KMS-11 (cell line): ENCODE results near the gene PTTG1IP2.

Experiments used
- H2AFZ ChIP-seq: fragments of 200-600 bp; sonication (generic); 2 replicates; pipeline ENCODE4 v1.6.1; 2016; ENCODE audit warnings: antibody characterized with exemption, mixed run types, low read depth
- H3K27ac ChIP-seq: fragments of 200-600 bp; sonication (generic); 2 replicates; pipeline ENCODE4 v1.6.1; 2016; ENCODE audit warnings: mild to moderate bottlenecking, mixed run types
- H3K27me3 ChIP-seq: fragments of 200-600 bp; sonication (generic); 2 replicates; pipeline ENCODE4 v1.6.1; 2017; ENCODE audit warnings: mild to moderate bottlenecking, low read depth, mixed run types, moderate library complexity; ENCODE audit not compliant: insufficient read depth
- H3K36me3 ChIP-seq: fragments of 200-600 bp; sonication (generic); 2 replicates; pipeline ENCODE4 v1.6.1; 2017; ENCODE audit warnings: mild to moderate bottlenecking, mixed run types; ENCODE audit not compliant: insufficient read depth
- H3K4me1 ChIP-seq: fragments of 200-600 bp; sonication (generic); 2 replicates; pipeline ENCODE4 v1.6.1; 2016; ENCODE audit warnings: mild to moderate bottlenecking, low read depth, mixed run types; ENCODE audit not compliant: poor library complexity, severe bottlenecking
- H3K4me2 ChIP-seq: fragments of 200-600 bp; sonication (generic); 2 replicates; pipeline ENCODE4 v1.7.0; 2016; ENCODE audit warnings: mild to moderate bottlenecking, mixed run types
- H3K4me3 ChIP-seq: fragments of 200-600 bp; sonication (generic); IDR thresholded peaks from 2 replicates; pipeline ENCODE4 v1.6.1; 2017; ENCODE audit warnings: low read depth, low read length, mixed read lengths; ENCODE audit not compliant: insufficient read depth
- H3K79me2 ChIP-seq: fragments of 200-600 bp; sonication (generic); 2 replicates; pipeline ENCODE4 v1.6.1; 2016; ENCODE audit warnings: low read depth, mixed run types; ENCODE audit not compliant: insufficient read depth
- H3K9ac ChIP-seq: fragments of 200-600 bp; sonication (generic); 2 replicates; pipeline ENCODE4 v1.6.1; 2016; ENCODE audit warnings: mild to moderate bottlenecking, mixed run types
- H4K20me1 ChIP-seq: fragments of 200-600 bp; sonication (generic); 2 replicates; pipeline ENCODE4 v1.6.1; 2016; ENCODE audit warnings: mild to moderate bottlenecking, mixed run types; ENCODE audit not compliant: insufficient read depth
- CTCF ChIP-seq: fragments of 200-600 bp; sonication (generic); conservative IDR thresholded peaks from 2 replicates; pipeline ENCODE4 v1.6.1; 2017; ENCODE audit warnings: low read depth, mild to moderate bottlenecking, antibody characterized with exemption, low read length, moderate library complexity, mixed read lengths

PTTG1IP2 gene

DNA sequence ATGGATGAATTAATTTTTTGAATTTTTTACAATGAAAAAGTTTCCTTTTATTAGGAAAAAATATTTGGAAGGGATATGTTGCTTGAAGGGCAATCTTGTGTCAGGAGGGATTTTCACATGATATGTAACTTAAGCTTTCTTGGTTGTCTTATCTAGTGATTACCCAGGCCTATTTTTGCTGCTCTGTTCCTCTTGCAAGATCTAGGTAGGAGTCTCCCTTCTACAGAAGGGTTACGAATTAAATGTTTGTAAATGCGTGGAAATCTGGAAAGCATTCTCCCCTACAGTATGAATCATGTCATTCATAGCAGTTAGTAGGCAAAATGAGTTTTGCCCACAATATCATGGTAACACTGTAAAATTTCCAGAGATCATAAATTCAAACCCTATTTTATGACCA lies 69.0 kb downstream of the PTTG1IP2 start:
- Histone ChIP-seq H3K9ac (no peak overlapping the region), H3K4me1 (peaks cover 5% of the 10 kb centered on the region), H3K4me3 (no peak overlapping the region), H3K79me2 (no peaks in the 10 kb centered on the region), H3K27me3 (no peaks in the 10 kb centered on the region), H3K27ac (no peak overlapping the region), H3K4me2 (no peak overlapping the region), H2AFZ (no peak overlapping the region), H3K36me3 (no peaks in the 10 kb centered on the region), H4K20me1 (no peaks in the 10 kb centered on the region)
- no peak for TF ChIP-seq CTCF

GRCh38 chr7:90540406-90540805 lies 71.0 kb downstream of the PTTG1IP2 start:
- no peaks in the 10 kb centered on the region for H3K4me1 ChIP-seq
- H3K4me2 ChIP-seq, result no peak overlapping the region
- no peak overlapping the region for H3K27ac ChIP-seq
- H3K36me3 ChIP-seq, result no peaks in the 10 kb centered on the region
- H3K9ac ChIP-seq, result no peak overlapping the region
- no peaks in the 10 kb centered on the region for H4K20me1 ChIP-seq
- no peak overlapping the region for H3K4me3 ChIP-seq
- no peak for TF ChIP-seq CTCF
- no peak overlapping the region for H2AFZ ChIP-seq
- no peaks in the 10 kb centered on the region for H3K79me2 ChIP-seq
- H3K27me3 ChIP-seq, result no peaks in the 10 kb centered on the region

- H4K20me1 ChIP-seq, result no peaks in the 10 kb centered on the region
- H3K36me3 ChIP-seq, result no peaks in the 10 kb centered on the region
- no peaks in the 10 kb centered on the region for H3K4me1 ChIP-seq
- H3K27ac ChIP-seq, result no peak overlapping the region
- H3K79me2 ChIP-seq, result no peaks in the 10 kb centered on the region
- H2AFZ ChIP-seq, result no peak overlapping the region
- no peak overlapping the region for H3K9ac ChIP-seq
- H3K4me2 ChIP-seq, result no peak overlapping the region
- H3K27me3 ChIP-seq, result no peaks in the 10 kb centered on the region
- no peak for TF ChIP-seq CTCF
- H3K4me3 ChIP-seq, result no peak overlapping the region
Measured at GRCh38 chr7:90551036-90551435, 81.6 kb downstream of the PTTG1IP2 start.

DNA sequence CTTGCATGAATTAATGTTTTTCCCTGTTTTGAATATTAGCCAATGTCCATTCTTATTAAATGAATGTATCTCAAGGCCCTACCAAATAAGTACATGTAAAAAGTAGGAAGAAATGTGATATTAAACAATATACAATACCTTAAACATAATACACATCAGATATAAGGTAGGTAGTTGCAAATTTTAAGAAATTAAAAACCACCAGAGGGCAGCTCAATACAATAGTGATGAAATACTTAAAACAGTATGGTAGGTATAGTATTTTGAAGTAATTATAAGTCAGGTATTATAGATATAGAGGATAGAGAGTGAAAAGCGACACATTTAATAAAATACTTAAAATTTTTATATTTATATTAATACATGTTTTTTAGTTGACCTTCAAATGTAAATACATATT lies 83.1 kb downstream of the PTTG1IP2 start:
- peak; percentile 23; the same call in 1 of the 2 replicates for TF ChIP-seq CTCF

More for the DNA sequence above, 83.1 kb downstream of the PTTG1IP2 start:
- Histone ChIP-seq H3K4me2 (no peak overlapping the region), H3K27me3 (no peaks in the 10 kb centered on the region), H3K4me3 (no peak overlapping the region), H3K79me2 (no peaks in the 10 kb centered on the region), H3K27ac (no peak overlapping the region), H4K20me1 (no peaks in the 10 kb centered on the region), H2AFZ (no peak overlapping the region), H3K4me1 (no peaks in the 10 kb centered on the region), H3K9ac (no peak overlapping the region), H3K36me3 (no peaks in the 10 kb centered on the region)
